Sigmoid colon (tissue), 4 donors: ENCODE data around the gene ARMC10.

Source experiments
- EP300 ChIP-seq, 4 donors: sonication (generic); formaldehyde crosslinking; IDR thresholded peaks; one replicate each; pipeline ENCODE4 v1.6.1; 2017; ENCODE audit warnings: antibody characterized with exemption in 4 of 4
- POLR2A ChIP-seq, 2 donors: fragments of 450-650 bp; IDR thresholded peaks; one replicate each; pipeline ENCODE4 v1.6.1; 2016; ENCODE audit warnings: antibody characterized with exemption in 2 of 2, mild to moderate bottlenecking in 2 of 2, moderate library complexity in 2 of 2
- POLR2AphosphoS5 ChIP-seq, 4 donors: sonication (generic); formaldehyde crosslinking; IDR thresholded peaks; one replicate each; pipeline ENCODE4 v1.6.1; 2017; ENCODE audit warnings: antibody characterized with exemption in 4 of 4
- TF ChIP-seq, protein P1 (sequence below), 4 experiments: fragments of 450-650 bp in 3 of 4; fragments of 200-600 bp in 1 of 4; IDR thresholded peaks; one replicate each; pipeline ENCODE4 v1.5.1; 2016 to 2019; ENCODE audit warnings: antibody characterized with exemption in 4 of 4, mild to moderate bottlenecking in 3 of 4, moderate library complexity in 2 of 4

- TF ChIP-seq, protein P1, sequence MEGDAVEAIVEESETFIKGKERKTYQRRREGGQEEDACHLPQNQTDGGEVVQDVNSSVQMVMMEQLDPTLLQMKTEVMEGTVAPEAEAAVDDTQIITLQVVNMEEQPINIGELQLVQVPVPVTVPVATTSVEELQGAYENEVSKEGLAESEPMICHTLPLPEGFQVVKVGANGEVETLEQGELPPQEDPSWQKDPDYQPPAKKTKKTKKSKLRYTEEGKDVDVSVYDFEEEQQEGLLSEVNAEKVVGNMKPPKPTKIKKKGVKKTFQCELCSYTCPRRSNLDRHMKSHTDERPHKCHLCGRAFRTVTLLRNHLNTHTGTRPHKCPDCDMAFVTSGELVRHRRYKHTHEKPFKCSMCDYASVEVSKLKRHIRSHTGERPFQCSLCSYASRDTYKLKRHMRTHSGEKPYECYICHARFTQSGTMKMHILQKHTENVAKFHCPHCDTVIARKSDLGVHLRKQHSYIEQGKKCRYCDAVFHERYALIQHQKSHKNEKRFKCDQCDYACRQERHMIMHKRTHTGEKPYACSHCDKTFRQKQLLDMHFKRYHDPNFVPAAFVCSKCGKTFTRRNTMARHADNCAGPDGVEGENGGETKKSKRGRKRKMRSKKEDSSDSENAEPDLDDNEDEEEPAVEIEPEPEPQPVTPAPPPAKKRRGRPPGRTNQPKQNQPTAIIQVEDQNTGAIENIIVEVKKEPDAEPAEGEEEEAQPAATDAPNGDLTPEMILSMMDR (IDR thresholded peaks at IDR 0.05), result no peak
- TF ChIP-seq POLR2A (IDR thresholded peaks at IDR 0.05) (no peak), POLR2AphosphoS5 (IDR thresholded peaks at IDR 0.05) (no peak), EP300 (IDR thresholded peaks at IDR 0.05) (no peak)
Observed at GRCh38 chr7:103117465-103117864, 42.5 kb downstream of the ARMC10 start.
